IPS-20b (cell line): Measurements from ENCODE around the gene KRT222.

Experiments
- H3K27ac ChIP-seq: one replicate; pipeline ENCODE4 v1.5.1; 2013; ENCODE audit warnings: low read length
- H3K27me3 ChIP-seq: 2 replicates; pipeline ENCODE4 v1.6.1; 2013; ENCODE audit warnings: mild to moderate bottlenecking, low read length, inconsistent platforms; ENCODE audit not compliant: insufficient read depth
- H3K36me3 ChIP-seq: 2 replicates; pipeline ENCODE4 v1.6.1; 2013; ENCODE audit warnings: low read depth, mild to moderate bottlenecking, inconsistent platforms, low read length, moderate library complexity; ENCODE audit not compliant: insufficient read depth
- H3K4me1 ChIP-seq: 2 replicates; pipeline ENCODE4 v1.6.1; 2013; ENCODE audit warnings: mild to moderate bottlenecking, control low read depth, inconsistent platforms, low read length, moderate library complexity; ENCODE audit not compliant: insufficient read depth
- H3K4me3 ChIP-seq: 2 replicates; pipeline ENCODE4 v1.5.1; 2013; ENCODE audit warnings: mild to moderate bottlenecking, low read length, inconsistent platforms
- H3K9ac ChIP-seq: 2 replicates; pipeline ENCODE4 v1.6.1; 2013; ENCODE audit warnings: low read depth, mild to moderate bottlenecking, inconsistent platforms, low read length, moderate library complexity
- H3K9me3 ChIP-seq: 2 replicates; pipeline ENCODE4 v1.6.1; 2013; ENCODE audit warnings: mild to moderate bottlenecking, low read depth, low read length, inconsistent platforms; ENCODE audit not compliant: insufficient read depth

The KRT222 gene

DNA sequence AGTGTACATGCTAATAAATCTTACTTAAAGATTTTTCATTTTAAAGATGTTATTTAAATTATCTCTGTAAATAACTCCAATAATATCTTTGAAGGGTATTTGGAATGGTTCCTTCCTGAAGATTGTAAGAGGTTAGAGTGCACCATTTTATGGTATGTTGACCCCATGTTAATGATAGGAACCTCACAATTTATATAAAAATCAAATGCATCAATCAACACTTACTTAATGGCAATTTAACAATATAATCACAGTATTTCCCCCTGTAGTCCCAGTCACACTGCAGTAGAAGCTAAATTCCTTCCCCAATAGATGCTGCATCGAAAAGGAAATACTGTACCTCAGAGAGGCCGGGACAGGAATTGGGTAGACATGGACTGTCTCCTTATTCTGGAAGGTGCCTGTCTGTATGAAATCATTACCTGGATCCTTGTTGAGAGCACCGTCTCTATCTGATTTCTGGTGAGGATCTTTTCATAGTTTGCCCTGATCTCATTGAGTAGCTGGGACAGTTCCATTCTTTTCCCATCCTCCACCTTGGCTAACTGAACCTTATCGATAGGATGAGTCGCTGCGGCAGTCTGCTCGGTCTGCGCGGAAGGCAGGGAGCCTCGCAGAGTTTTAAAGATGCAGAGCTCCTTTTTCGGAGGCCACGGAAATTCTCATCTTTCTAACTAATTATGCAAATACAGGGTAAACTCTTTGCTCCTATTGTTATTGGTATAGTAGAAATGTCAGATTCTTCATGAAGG lies at the start of gene KRT222:
Gene KRT222, minus strand, starts transcription at position 596 of the 752 bp plus-strand sequence. Its CDS starts 78 bp downstream, at position 518.
- H3K4me1 ChIP-seq, result no peaks in the 10 kb centered on the region; the same call in 1 of the 2 replicates
- H3K27ac ChIP-seq, result no peak within 1 kb of the TSS
- peak within 1 kb of the TSS; percentile 56; the same call in 1 of the 2 replicates for H3K9ac ChIP-seq
- no peaks in the 10 kb centered on the region for H3K9me3 ChIP-seq
- no peaks in the 10 kb centered on the region; the same call in 1 of the 2 replicates for H3K27me3 ChIP-seq
- H3K4me3 ChIP-seq, result peak within 1 kb of the TSS; percentile 70
- H3K36me3 ChIP-seq, result no peaks in the 10 kb centered on the region

DNA sequence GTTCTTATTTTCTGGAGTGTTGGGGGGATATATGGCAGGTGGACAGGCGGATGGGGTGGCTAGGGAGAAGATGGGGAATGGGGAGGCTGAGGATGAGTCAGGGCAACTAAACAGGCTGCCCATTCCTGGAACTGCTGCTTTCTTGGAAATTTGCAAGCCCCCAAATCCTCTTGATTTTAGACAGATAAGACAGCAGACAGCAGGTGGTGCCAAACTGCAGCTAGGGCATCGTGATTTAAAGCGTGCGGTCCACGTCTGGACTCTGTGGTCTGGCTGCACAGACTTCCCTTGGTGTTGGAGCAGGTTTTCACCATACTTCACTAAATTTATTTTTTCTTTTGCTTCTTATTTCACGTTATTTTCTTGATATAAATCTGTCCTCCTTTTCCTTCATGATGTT lies 49.5 kb upstream of the KRT222 start:
- Histone ChIP-seq H3K27ac (no peak overlapping the region), H3K4me1 (no peaks in the 10 kb centered on the region), H3K4me3 (no peak overlapping the region), H3K9ac (no peak overlapping the region), H3K36me3 (no peaks in the 10 kb centered on the region), H3K9me3 (no peaks in the 10 kb centered on the region), H3K27me3 (no peaks in the 10 kb centered on the region)

- Histone ChIP-seq H3K36me3 (no peaks in the 10 kb centered on the region), H3K27me3 (no peaks in the 10 kb centered on the region), H3K4me1 (no peaks in the 10 kb centered on the region), H3K4me3 (no peak overlapping the region), H3K27ac (no peak overlapping the region), H3K9me3 (no peaks in the 10 kb centered on the region), H3K9ac (no peak overlapping the region)
Observed at GRCh38 chr17:40707745-40708144, 42.8 kb upstream of the KRT222 start.

DNA sequence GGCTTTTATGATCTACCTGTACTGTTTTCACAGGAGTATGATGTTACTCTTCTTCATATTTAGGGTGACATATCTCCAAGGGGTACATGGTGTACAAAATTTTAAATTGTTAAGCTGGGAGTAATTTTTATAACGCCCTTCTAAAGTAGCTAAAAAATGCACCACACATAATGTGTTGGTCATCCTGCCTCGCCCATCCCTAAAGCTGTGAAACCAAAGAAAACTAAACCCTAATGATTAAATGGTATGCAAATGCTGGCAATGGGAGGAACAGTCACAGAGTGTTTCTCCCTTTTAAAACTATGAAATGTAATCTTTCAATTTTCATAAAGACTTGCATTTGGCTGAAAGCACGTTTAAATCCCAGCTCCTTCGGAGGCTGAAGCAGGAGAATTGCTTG lies 40.6 kb upstream of the KRT222 start:
- Histone ChIP-seq H3K27ac (no peak overlapping the region), H3K4me3 (no peak overlapping the region), H3K9me3 (no peaks in the 10 kb centered on the region), H3K36me3 (no peaks in the 10 kb centered on the region), H3K9ac (no peak overlapping the region), H3K4me1 (no peaks in the 10 kb centered on the region), H3K27me3 (no peaks in the 10 kb centered on the region)

- Histone ChIP-seq H3K27me3 (no peaks in the 10 kb centered on the region), H3K27ac (no peak within 1 kb of the TSS), H3K4me3 (no peak within 1 kb of the TSS)
Observed at GRCh38 chr17:40703652-40704051, 38.7 kb upstream of the KRT222 start, which contains the start of gene KRT24. Gene KRT24, minus strand, starts transcription at chr17:40703752. Its CDS starts 59 bp downstream, at chr17:40703693.

DNA sequence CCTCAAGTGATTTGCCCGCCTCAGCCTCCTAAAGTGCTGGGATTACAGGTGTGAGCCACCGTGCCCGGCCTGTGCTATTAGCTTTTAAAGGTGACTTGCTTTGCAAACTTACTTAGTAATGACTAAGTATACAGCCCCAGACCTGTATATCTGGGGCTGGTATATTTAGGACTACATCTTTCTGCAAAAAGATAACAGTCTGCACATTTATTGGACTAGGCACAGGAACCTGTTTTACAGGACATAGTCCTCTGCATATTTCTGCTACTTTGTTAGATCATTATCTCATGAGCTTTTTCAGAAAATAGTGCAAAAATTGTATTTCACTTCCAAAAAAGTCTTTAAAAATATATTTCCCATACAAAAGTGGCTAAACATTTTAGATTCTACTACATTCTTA lies 37.3 kb upstream of the KRT222 start:
- Histone ChIP-seq H3K4me3 (no peak overlapping the region), H3K27me3 (no peaks in the 10 kb centered on the region), H3K9ac (no peak overlapping the region), H3K4me1 (no peaks in the 10 kb centered on the region), H3K27ac (no peak overlapping the region), H3K36me3 (no peaks in the 10 kb centered on the region), H3K9me3 (no peaks in the 10 kb centered on the region)

More at GRCh38 chr17:40703652-40704051, 38.7 kb upstream of the KRT222 start, which contains the start of gene KRT24:
- no peak within 1 kb of the TSS for H3K9ac ChIP-seq
- no peaks in the 10 kb centered on the region for H3K36me3 ChIP-seq
- H3K9me3 ChIP-seq, result no peaks in the 10 kb centered on the region
- no peaks in the 10 kb centered on the region for H3K4me1 ChIP-seq

DNA sequence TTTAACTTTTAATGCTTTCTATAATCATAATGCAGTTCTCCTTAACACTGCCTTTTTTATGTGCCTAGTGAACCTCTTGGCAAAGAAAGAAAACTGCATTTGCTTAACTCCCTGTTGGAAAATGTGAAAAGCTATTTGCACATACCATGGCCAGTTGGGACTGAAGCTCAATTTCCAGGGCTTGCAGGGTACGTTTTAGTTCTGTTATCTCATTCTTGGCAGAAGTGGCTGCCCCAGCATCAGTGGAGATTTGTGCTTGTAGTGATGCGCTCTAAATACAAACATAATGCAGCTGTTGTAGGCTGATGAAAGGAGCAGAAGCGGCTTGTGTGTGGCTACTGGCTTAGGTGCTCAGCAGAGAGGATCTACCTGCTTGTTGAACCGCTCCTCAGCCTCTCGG lies 34.9 kb upstream of the KRT222 start:
- H3K4me1 ChIP-seq, result no peaks in the 10 kb centered on the region
- H3K9ac ChIP-seq, result no peak overlapping the region
- no peaks in the 10 kb centered on the region for H3K36me3 ChIP-seq
- H3K4me3 ChIP-seq, result no peak overlapping the region
- H3K27me3 ChIP-seq, result no peaks in the 10 kb centered on the region
- H3K27ac ChIP-seq, result no peak overlapping the region
- H3K9me3 ChIP-seq, result no peaks in the 10 kb centered on the region

- H3K9me3 ChIP-seq, result no peaks in the 10 kb centered on the region
- H3K9ac ChIP-seq, result no peak overlapping the region
- no peak overlapping the region for H3K27ac ChIP-seq
- no peak overlapping the region for H3K4me3 ChIP-seq
- H3K36me3 ChIP-seq, result no peaks in the 10 kb centered on the region
- no peaks in the 10 kb centered on the region for H3K27me3 ChIP-seq
- H3K4me1 ChIP-seq, result no peaks in the 10 kb centered on the region
Observed at GRCh38 chr17:40699371-40699770, 34.4 kb upstream of the KRT222 start.

DNA sequence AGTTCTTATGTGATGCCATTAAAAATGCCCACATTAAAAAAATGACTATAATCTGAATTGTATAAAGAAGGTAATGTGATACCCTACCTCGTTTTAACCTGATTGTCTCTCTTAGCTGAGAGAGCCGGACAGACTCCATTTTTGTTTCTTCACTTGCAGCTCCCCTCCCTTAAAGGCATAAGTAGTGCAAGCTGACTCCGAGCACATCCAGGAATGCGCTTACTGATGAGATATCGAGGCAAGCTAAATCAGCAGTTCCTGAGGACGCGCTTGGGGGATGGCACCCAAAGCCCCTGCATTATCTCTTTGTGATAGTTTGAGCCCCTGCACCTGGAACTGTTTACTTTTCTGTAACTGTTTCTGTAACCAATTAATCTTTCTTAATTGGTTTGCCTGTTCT lies 32.3 kb upstream of the KRT222 start:
- H3K9ac ChIP-seq, result no peak overlapping the region
- no peaks in the 10 kb centered on the region for H3K36me3 ChIP-seq
- H3K9me3 ChIP-seq, result no peaks in the 10 kb centered on the region
- no peak overlapping the region for H3K4me3 ChIP-seq
- no peaks in the 10 kb centered on the region for H3K27me3 ChIP-seq
- H3K27ac ChIP-seq, result no peak overlapping the region
- no peaks in the 10 kb centered on the region for H3K4me1 ChIP-seq

DNA sequence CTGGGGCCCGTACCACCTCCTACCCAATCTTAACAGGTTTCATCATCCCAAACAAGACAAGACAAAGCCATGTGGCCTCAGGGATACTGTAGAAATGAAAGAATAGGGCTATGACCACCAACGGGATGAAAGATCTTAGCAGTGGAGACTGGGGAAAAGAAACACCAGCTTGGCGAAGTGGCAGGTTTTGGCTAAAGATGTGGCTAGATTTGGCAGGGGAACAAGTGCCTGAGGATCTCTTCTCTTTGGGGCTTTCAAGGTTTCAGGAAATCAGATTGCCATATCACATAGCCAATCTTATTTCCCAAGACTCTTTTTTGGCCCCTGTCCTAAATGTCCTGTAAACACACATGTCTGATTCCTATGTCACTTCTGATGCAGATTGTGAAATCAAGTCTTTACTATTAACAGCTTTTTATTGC lies 31.7 kb upstream of the KRT222 start:
- H3K9ac ChIP-seq, result no peak overlapping the region
- no peaks in the 10 kb centered on the region for H3K9me3 ChIP-seq
- H3K27ac ChIP-seq, result no peak overlapping the region
- no peak overlapping the region for H3K4me3 ChIP-seq
- H3K27me3 ChIP-seq, result no peaks in the 10 kb centered on the region
- no peaks in the 10 kb centered on the region for H3K36me3 ChIP-seq
- H3K4me1 ChIP-seq, result no peaks in the 10 kb centered on the region

GRCh38 chr17:40695874-40696472 lies 31.0 kb upstream of the KRT222 start:
- no peaks in the 10 kb centered on the region for H3K4me1 ChIP-seq
- H3K9me3 ChIP-seq, result no peaks in the 10 kb centered on the region
- H3K27me3 ChIP-seq, result no peaks in the 10 kb centered on the region
- no peaks in the 10 kb centered on the region for H3K36me3 ChIP-seq
- no peak overlapping the region for H3K4me3 ChIP-seq
- H3K9ac ChIP-seq, result no peak overlapping the region
- no peak overlapping the region for H3K27ac ChIP-seq

DNA sequence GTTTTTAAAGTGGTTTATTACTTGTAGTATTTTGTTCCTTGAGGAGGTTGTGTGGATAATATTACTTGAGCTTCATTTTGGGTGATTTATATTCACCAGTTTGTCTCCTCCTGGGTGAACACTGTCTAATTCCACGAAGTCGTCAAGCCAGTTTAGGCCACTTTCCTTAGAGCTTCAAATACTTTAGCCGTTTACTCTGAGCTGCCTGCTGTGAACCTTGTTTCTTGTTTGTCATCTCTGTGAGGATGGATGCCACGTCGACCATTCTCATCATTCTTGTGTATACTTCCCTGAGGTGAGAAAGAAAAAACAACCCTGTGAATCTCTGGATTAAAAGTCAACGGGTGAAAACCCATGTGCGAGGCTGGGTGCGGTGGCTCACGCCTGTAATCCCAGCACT lies 29.6 kb upstream of the KRT222 start:
- Histone ChIP-seq H3K27ac (no peak overlapping the region), H3K4me1 (no peaks in the 10 kb centered on the region), H3K4me3 (no peak overlapping the region), H3K9me3 (no peaks in the 10 kb centered on the region), H3K9ac (no peak overlapping the region), H3K36me3 (no peaks in the 10 kb centered on the region), H3K27me3 (no peaks in the 10 kb centered on the region)
